Loucy (cell line): Measurements from ENCODE around the gene IL13RA1.
"Not testable (repeated sequence)": the region's sequence is repeated elsewhere in the genome, so short reads cannot be mapped to it uniquely, and the experiment has no call there.

Experiments used
- H2AFZ ChIP-seq: fragments of 200-600 bp; sonication (generic); 2 replicates; pipeline ENCODE4 v1.6.0; 2016; ENCODE audit warnings: antibody characterized with exemption, mild to moderate bottlenecking, low read length, moderate library complexity
- H3F3A ChIP-seq: fragments of 200-600 bp; 2 replicates; pipeline ENCODE4 v1.6.0; 2016; ENCODE audit warnings: antibody characterized with exemption, low read depth, mild to moderate bottlenecking
- H3K27me3 ChIP-seq: fragments of 200-600 bp; sonication (generic); 2 replicates; pipeline ENCODE4 v1.6.1; 2014; ENCODE audit warnings: low read length, mild to moderate bottlenecking; ENCODE audit not compliant: insufficient read depth, poor library complexity, severe bottlenecking
- H3K36me3 ChIP-seq: fragments of 200-600 bp; sonication (generic); 2 replicates; pipeline ENCODE4 v1.6.1; 2016; ENCODE audit warnings: low read length; ENCODE audit not compliant: insufficient read depth
- H3K4me1 ChIP-seq: fragments of 200-600 bp; sonication (generic); 2 replicates; pipeline ENCODE4 v1.5.1; 2014; ENCODE audit warnings: low read length, mild to moderate bottlenecking; ENCODE audit not compliant: insufficient read depth, poor library complexity, severe bottlenecking
- H3K4me2 ChIP-seq: fragments of 200-600 bp; sonication (generic); 2 replicates; pipeline ENCODE4 v1.6.0; 2014; ENCODE audit warnings: antibody characterized with exemption, low read length, low read depth, mild to moderate bottlenecking; ENCODE audit not compliant: poor library complexity, severe bottlenecking
- H3K4me3 ChIP-seq: fragments of 200-600 bp; sonication (generic); 2 replicates; pipeline ENCODE4 v1.5.1; 2014; ENCODE audit warnings: low read length, mild to moderate bottlenecking, mixed read lengths; ENCODE audit not compliant: poor library complexity, severe bottlenecking
- H3K79me2 ChIP-seq: fragments of 200-600 bp; sonication (generic); 2 replicates; pipeline ENCODE4 v1.6.1; 2014; ENCODE audit warnings: low read length; ENCODE audit not compliant: insufficient read depth
- H3K9ac ChIP-seq: fragments of 200-600 bp; sonication (generic); 2 replicates; pipeline ENCODE4 v1.6.0; 2014; ENCODE audit warnings: mild to moderate bottlenecking, low read depth, low read length, moderate library complexity; ENCODE audit not compliant: poor library complexity, severe bottlenecking
- H3K9me2 ChIP-seq: fragments of 200-600 bp; sonication (generic); replicated peaks from 2 replicates; pipeline ENCODE4 v1.6.1; 2016; ENCODE audit warnings: low read depth, low read length, mixed read lengths
- H3K9me3 ChIP-seq: fragments of 200-600 bp; sonication (generic); 2 replicates; pipeline ENCODE4 v1.6.1; 2014; ENCODE audit warnings: mild to moderate bottlenecking, antibody characterized with exemption, low read length, low read depth; ENCODE audit not compliant: insufficient read depth
- H4K20me1 ChIP-seq: fragments of 200-600 bp; sonication (generic); 2 replicates; pipeline ENCODE4 v1.6.0; 2014; ENCODE audit warnings: antibody characterized with exemption, low read length, mild to moderate bottlenecking; ENCODE audit not compliant: insufficient read depth, poor library complexity, severe bottlenecking
- EZH2phosphoT487 ChIP-seq: fragments of 200-600 bp; IDR thresholded peaks from 2 replicates; pipeline ENCODE4 v1.6.1; 2018; ENCODE audit warnings: antibody characterized with exemption, mild to moderate bottlenecking, moderate library complexity, borderline replicate concordance
- TF ChIP-seq, protein P1 (sequence below): fragments of 200-600 bp; sonication (generic); conservative IDR thresholded peaks from 2 replicates; pipeline ENCODE4 v1.5.1; 2014; ENCODE audit warnings: mild to moderate bottlenecking, antibody characterized with exemption, low read length

The IL13RA1 gene

DNA sequence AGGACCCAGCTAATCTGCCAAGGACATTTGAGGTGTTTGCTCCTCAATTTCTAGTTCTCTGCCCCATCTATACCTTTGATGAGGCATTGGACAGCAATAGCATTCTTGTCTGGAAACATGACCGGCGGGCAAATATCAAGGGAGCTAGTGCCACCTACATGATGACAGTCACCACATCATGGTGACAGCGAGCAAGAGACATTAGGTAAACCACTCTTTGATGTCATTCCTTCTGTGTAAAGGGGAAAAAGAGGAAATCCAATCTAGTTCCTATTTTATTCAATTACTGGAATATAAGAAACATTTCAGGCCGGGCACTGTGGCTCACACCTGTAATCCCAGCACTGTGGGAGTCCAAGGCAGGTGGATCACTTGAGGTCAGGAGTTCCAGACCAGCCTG, 20.7 kb upstream of the IL13RA1 start:
- Histone ChIP-seq H3K9me2 (no peaks in the 10 kb centered on the region), H3K36me3 (no peaks in the 10 kb centered on the region), H4K20me1 (no peaks in the 10 kb centered on the region), H3K79me2 (no peaks in the 10 kb centered on the region), H3K9me3 (no peaks in the 10 kb centered on the region), H2AFZ (no peak overlapping the region), H3K4me3 (no peak overlapping the region), H3K27me3 (no peaks in the 10 kb centered on the region), H3K4me1 (no peaks in the 10 kb centered on the region), H3K4me2 (no peak overlapping the region), H3K9ac (no peak overlapping the region), H3F3A (no peaks in the 10 kb centered on the region)
- TF ChIP-seq, protein P1, sequence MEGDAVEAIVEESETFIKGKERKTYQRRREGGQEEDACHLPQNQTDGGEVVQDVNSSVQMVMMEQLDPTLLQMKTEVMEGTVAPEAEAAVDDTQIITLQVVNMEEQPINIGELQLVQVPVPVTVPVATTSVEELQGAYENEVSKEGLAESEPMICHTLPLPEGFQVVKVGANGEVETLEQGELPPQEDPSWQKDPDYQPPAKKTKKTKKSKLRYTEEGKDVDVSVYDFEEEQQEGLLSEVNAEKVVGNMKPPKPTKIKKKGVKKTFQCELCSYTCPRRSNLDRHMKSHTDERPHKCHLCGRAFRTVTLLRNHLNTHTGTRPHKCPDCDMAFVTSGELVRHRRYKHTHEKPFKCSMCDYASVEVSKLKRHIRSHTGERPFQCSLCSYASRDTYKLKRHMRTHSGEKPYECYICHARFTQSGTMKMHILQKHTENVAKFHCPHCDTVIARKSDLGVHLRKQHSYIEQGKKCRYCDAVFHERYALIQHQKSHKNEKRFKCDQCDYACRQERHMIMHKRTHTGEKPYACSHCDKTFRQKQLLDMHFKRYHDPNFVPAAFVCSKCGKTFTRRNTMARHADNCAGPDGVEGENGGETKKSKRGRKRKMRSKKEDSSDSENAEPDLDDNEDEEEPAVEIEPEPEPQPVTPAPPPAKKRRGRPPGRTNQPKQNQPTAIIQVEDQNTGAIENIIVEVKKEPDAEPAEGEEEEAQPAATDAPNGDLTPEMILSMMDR: no peak
- TF ChIP-seq EZH2phosphoT487: no peak

DNA sequence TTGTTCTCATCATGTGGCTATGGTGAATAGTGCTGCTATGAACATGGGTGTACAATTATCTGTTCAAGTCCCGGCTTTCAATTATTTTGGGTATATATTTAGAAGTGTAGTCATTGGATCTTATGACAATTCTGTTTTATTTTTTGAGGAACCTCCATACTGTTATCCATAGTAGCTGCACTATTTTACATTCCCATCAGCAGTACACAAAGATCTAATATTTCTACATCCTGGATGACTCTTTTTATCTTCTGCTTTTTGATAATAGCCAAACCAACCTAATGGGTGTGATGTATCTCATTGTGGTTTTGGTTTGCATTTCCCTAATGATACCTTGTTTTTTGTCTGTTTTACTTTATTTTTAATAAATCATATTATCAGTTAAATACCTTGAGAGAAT, 12.9 kb upstream of the IL13RA1 start:
- Histone ChIP-seq H3K9ac (no peak overlapping the region), H3F3A (no peaks in the 10 kb centered on the region), H3K36me3 (no peaks in the 10 kb centered on the region), H4K20me1 (no peaks in the 10 kb centered on the region), H3K27me3 (no peaks in the 10 kb centered on the region), H3K4me3 (no peak overlapping the region), H2AFZ (no peak overlapping the region), H3K4me2 (no peak overlapping the region), H3K9me2 (no peaks in the 10 kb centered on the region), H3K4me1 (no peaks in the 10 kb centered on the region), H3K79me2 (no peaks in the 10 kb centered on the region), H3K9me3 (no peaks in the 10 kb centered on the region)
- TF ChIP-seq, protein P1: no peak
- TF ChIP-seq EZH2phosphoT487: no peak

DNA sequence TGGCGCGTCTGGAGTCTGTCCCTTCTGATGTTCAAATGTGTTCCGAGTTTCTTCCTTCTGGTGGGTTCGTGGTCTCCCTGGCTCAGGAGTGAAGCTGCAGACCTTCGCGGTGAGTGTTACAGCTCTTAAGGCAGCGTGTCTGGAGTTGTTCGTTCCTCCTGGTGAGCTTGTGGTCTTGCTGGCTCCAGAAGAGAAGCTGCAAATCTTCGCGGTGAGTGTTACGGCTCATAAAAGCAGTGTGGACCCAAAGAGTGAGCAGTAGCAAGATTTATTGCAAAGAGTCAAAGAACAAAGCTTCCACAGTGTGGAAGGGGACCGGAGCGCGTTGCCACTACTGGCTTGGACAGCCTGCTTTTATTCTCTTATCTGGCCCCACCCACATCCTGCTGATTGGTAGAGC, 11.5 kb upstream of the IL13RA1 start:
- H3K9me2 ChIP-seq, H3K79me2 ChIP-seq, H3F3A ChIP-seq, H3K9ac ChIP-seq, H3K4me2 ChIP-seq, H3K27me3 ChIP-seq, H3K36me3 ChIP-seq, H3K9me3 ChIP-seq, H4K20me1 ChIP-seq, H3K4me3 ChIP-seq, H3K4me1 ChIP-seq, H2AFZ ChIP-seq: not testable (repeated sequence)

DNA sequence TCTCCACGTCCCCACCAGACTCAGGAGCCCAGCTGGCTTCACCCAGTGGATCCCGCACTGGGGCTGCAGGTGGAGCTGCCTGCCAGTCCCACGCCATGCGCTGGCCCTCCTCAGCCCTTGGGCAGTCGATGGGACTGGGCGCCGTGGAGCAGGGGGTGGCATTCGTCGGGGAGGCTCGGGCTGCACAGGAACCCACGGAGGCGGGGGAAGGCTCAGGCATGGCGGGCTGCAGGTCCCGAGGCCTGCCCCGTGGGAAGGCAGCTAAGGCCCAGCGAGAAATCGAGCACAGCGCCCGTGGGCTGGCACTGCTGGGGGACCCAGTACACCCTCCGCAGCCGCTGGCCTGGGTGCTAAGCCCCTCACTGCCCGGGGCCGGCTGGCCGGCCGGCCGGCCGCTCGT, 10.6 kb upstream of the IL13RA1 start:
- not testable (repeated sequence) for H3K4me3 ChIP-seq, H3K9ac ChIP-seq, H3K27me3 ChIP-seq, H3K36me3 ChIP-seq, H3K79me2 ChIP-seq, H3F3A ChIP-seq, H4K20me1 ChIP-seq, H3K9me2 ChIP-seq, H2AFZ ChIP-seq, H3K9me3 ChIP-seq, H3K4me1 ChIP-seq, H3K4me2 ChIP-seq
